Panc1 (cell line): Measurements from ENCODE around the gene LY6G6D. TPM values are rescaled to one million over a fixed set of nuclear protein-coding genes. Genes with fewer than 3 reads are reported as not detected.

Experiments used
- ATAC-seq: fragments of 200-7000 bp; cut with Tn5 transposase; 2 replicates; pipeline ENCODE4 v1.9.1; 2020; ENCODE audit warnings: mild to moderate bottlenecking, moderate library complexity
- BruUV-seq: library from RNA; stranded (reverse); fragments of 400-500 nt; replicated peaks from 2 replicates; lab custom pipeline; 2021; lab: Mats Ljungman, UMichigan
- CTCF ChIA-PET: fragments of 300-600 bp; sonication (Branson Sonifier 250); formaldehyde crosslinking; loops from one replicate; lab custom pipeline; 2022; ENCODE audit warnings: antibody characterized with exemption; lab: Charles Lee
- POLR2A ChIA-PET: fragments of 300-600 bp; sonication (Branson Sonifier 250); formaldehyde crosslinking; loops from one replicate; lab custom pipeline; 2022; ENCODE audit warnings: antibody characterized with exemption; lab: Charles Lee
- DNase-seq: peaks from one replicate; pipeline ENCODE4 v3.0.0-alpha.2; 2010; ENCODE audit warnings: low read depth, low spot score
- H3K27ac ChIP-seq: 2 replicates; pipeline ENCODE4 v1.5.1; 2011; ENCODE audit warnings: mild to moderate bottlenecking, low read length, inconsistent platforms
- H3K27me3 ChIP-seq: fragments of 200-500 bp; sonication (Bioruptor generic); 2 replicates; pipeline ENCODE4 v1.6.0; 2014; ENCODE audit warnings: low read length, inconsistent platforms; ENCODE audit not compliant: control insufficient read depth, insufficient read depth
- H3K36me3 ChIP-seq: fragments of 200-500 bp; sonication (Bioruptor generic); 2 replicates; pipeline ENCODE4 v1.5.1; 2014; ENCODE audit warnings: inconsistent platforms, mild to moderate bottlenecking, low read length, moderate library complexity; ENCODE audit not compliant: control insufficient read depth, insufficient read depth
- H3K4me1 ChIP-seq: 2 replicates; pipeline ENCODE4 v1.5.1; 2011; ENCODE audit warnings: inconsistent platforms, mild to moderate bottlenecking, low read length, moderate library complexity; ENCODE audit not compliant: control insufficient read depth, insufficient read depth
- H3K4me3 ChIP-seq, 2 experiments: 2 replicates each; pipeline ENCODE4 v1.5.1; 2011 to 2012; ENCODE audit warnings: low read depth in 2 of 2, low read length in 2 of 2, mild to moderate bottlenecking in 2 of 2, inconsistent platforms in 1 of 2, moderate library complexity in 1 of 2
- H3K9me3 ChIP-seq: fragments of 200-500 bp; sonication (Bioruptor generic); 2 replicates; pipeline ENCODE4 v1.5.1; 2014; ENCODE audit warnings: low read depth, mild to moderate bottlenecking, inconsistent platforms, low read length, moderate library complexity; ENCODE audit not compliant: control insufficient read depth, insufficient read depth
- POLR2AphosphoS5 ChIP-seq: IDR thresholded peaks from 2 replicates; pipeline ENCODE4 v1.6.1; 2012; ENCODE audit warnings: mild to moderate bottlenecking, low read depth, low read length, moderate library complexity
- SIN3A ChIP-seq: IDR thresholded peaks from 2 replicates; pipeline ENCODE4 v1.6.1; 2012; ENCODE audit warnings: low read depth, mild to moderate bottlenecking, low read length, moderate library complexity, borderline replicate concordance; ENCODE audit not compliant: insufficient read depth
- TCF7L2 ChIP-seq: IDR thresholded peaks from 2 replicates; pipeline ENCODE4 v1.6.1; 2011; ENCODE audit warnings: mild to moderate bottlenecking, low read depth, low read length, inconsistent platforms
- in situ Hi-C: cut with HindIII; loops from 2 replicates; pipeline ENCODE4 v1.10.0; 2016; ENCODE audit warnings: low sequenced_read_pairs, low pct_unique_long_range_greater_than_20kb
- intact Hi-C: fragments of 100-400 bp; cut with micrococcal nuclease; formaldehyde crosslinking; loops from one replicate; pipeline ENCODE4 v1.10.0; 2022; ENCODE audit not compliant: unreplicated experiment
- total RNA-seq: library from RNA; stranded (reverse); gene quantifications from one replicate; pipeline ENCODE4 v1.2.1, GENCODE V29; 2021; ENCODE audit not compliant: unreplicated experiment
- TF ChIP-seq, protein P1 (sequence below): fragments of 450-650 bp; IDR thresholded peaks from 2 replicates; pipeline ENCODE4 v1.5.1; 2017; ENCODE audit warnings: mild to moderate bottlenecking
- TF ChIP-seq, protein P2 (sequence below), 2 experiments: IDR thresholded peaks; 2 replicates each; pipeline ENCODE4 v1.6.1; 2011 to 2012; ENCODE audit warnings: low read depth in 2 of 2, control low read depth in 1 of 2, low read length in 1 of 2, mild to moderate bottlenecking in 1 of 2, moderate library complexity in 1 of 2; ENCODE audit not compliant: insufficient read depth in 1 of 2

LY6G6D gene
- total RNA-seq, 1 experiment from 2014 or later, result not detected

DNA sequence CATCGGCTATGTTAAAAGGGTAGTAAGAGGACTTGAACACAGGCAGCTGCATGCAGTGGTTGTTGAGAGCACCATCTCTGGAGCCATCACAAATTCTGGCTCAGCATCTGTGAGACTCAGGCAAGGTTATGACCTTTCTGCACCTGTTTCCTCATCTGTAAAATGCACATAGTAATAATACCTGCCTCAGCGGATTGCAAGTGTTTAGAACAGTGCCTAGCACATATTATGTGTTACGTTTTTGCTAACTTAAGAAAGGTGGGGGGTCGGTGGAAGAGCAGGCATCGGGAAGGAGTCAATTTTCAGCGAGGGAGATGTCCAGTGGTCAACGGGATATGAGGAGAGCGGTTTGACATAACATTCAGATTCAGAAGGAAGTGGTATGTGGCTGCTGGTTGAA is 37.2 kb upstream of the LY6G6D start:
- H3K27ac ChIP-seq, result no peak overlapping the region
- no peak for ATAC-seq
- H3K27me3 ChIP-seq, result no peaks in the 10 kb centered on the region
- intact Hi-C loops, result no loop called here
- peaks cover 4% of the 10 kb centered on the region; the same call in 1 of the 2 replicates for H3K4me1 ChIP-seq
- BruUV-seq, result no TSS peak
- no peak for DNase-seq
- ChIA-PET POLR2A (no interaction called here), CTCF (no interaction called here)
- H3K4me3 ChIP-seq, result no peak overlapping the region
- no peaks in the 10 kb centered on the region for H3K36me3 ChIP-seq
- no peak for TF ChIP-seq TCF7L2
- TF ChIP-seq SIN3A, result no peak
- TF ChIP-seq POLR2AphosphoS5, result no peak
- TF ChIP-seq, protein P1, sequence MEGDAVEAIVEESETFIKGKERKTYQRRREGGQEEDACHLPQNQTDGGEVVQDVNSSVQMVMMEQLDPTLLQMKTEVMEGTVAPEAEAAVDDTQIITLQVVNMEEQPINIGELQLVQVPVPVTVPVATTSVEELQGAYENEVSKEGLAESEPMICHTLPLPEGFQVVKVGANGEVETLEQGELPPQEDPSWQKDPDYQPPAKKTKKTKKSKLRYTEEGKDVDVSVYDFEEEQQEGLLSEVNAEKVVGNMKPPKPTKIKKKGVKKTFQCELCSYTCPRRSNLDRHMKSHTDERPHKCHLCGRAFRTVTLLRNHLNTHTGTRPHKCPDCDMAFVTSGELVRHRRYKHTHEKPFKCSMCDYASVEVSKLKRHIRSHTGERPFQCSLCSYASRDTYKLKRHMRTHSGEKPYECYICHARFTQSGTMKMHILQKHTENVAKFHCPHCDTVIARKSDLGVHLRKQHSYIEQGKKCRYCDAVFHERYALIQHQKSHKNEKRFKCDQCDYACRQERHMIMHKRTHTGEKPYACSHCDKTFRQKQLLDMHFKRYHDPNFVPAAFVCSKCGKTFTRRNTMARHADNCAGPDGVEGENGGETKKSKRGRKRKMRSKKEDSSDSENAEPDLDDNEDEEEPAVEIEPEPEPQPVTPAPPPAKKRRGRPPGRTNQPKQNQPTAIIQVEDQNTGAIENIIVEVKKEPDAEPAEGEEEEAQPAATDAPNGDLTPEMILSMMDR, result no peak
- TF ChIP-seq, protein P2, sequence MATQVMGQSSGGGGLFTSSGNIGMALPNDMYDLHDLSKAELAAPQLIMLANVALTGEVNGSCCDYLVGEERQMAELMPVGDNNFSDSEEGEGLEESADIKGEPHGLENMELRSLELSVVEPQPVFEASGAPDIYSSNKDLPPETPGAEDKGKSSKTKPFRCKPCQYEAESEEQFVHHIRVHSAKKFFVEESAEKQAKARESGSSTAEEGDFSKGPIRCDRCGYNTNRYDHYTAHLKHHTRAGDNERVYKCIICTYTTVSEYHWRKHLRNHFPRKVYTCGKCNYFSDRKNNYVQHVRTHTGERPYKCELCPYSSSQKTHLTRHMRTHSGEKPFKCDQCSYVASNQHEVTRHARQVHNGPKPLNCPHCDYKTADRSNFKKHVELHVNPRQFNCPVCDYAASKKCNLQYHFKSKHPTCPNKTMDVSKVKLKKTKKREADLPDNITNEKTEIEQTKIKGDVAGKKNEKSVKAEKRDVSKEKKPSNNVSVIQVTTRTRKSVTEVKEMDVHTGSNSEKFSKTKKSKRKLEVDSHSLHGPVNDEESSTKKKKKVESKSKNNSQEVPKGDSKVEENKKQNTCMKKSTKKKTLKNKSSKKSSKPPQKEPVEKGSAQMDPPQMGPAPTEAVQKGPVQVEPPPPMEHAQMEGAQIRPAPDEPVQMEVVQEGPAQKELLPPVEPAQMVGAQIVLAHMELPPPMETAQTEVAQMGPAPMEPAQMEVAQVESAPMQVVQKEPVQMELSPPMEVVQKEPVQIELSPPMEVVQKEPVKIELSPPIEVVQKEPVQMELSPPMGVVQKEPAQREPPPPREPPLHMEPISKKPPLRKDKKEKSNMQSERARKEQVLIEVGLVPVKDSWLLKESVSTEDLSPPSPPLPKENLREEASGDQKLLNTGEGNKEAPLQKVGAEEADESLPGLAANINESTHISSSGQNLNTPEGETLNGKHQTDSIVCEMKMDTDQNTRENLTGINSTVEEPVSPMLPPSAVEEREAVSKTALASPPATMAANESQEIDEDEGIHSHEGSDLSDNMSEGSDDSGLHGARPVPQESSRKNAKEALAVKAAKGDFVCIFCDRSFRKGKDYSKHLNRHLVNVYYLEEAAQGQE (IDR thresholded peaks at IDR 0.05; ENCODE audit: insufficient read depth in 1 of 2, low read depth in 2 of 2, low read length in 1 of 2), result no peak
- no peaks in the 10 kb centered on the region for H3K9me3 ChIP-seq
- in situ Hi-C loops, result no loop called here

GRCh38 chr6:31680226-31681134 is 34.7 kb upstream of the LY6G6D start, which contains the start of gene LY6G5C:
Gene LY6G5C, minus strand, starts transcription at chr6:31681067. Its CDS starts 694 bp downstream, at chr6:31680373.
- Histone ChIP-seq H3K4me1 (peaks cover 4% of the 10 kb centered on the region; the same call in 1 of the 2 replicates), H3K27me3 (no peaks in the 10 kb centered on the region), H3K9me3 (no peaks in the 10 kb centered on the region), H3K4me3 (no peak within 1 kb of the TSS; a peak in 1 of 4 replicates), H3K36me3 (no peaks in the 10 kb centered on the region), H3K27ac (no peak within 1 kb of the TSS; the same call in 1 of the 2 replicates)
- BruUV-seq, result no TSS peak
- in situ Hi-C loops (no loop called here), intact Hi-C loops (loop anchor here (5.0 kb wide), 2 partner anchors 92 to 152 kb away; no protein-coding TSS in a partner anchor)
- ChIA-PET CTCF (interaction anchor here (0.5 to 0.6 kb wide), 2 partner anchors 13 to 257 kb away, joined by 3 to 6 read pairs; no protein-coding TSS in a partner anchor), POLR2A (interaction anchor here (0.7 kb wide), 1 partner anchor 61 kb away, joined by 11 read pairs; no protein-coding TSS in a partner anchor)
- peak; percentile 30 for DNase-seq
- ATAC-seq, result peak; percentile 92
- TF ChIP-seq, protein P2 (IDR thresholded peaks at IDR 0.05; ENCODE audit: insufficient read depth in 1 of 2, low read depth in 2 of 2, low read length in 1 of 2), result no peak
- TF ChIP-seq, protein P1, result peak; percentile 86
